Activated naive CD4-positive, alpha-beta T cell treated with anti-CD3 and anti-CD28 coated beads, Interleukin-2, amount 50 U/mL, for 16 hours (primary cell): ENCODE measurements around the gene TXK.

Experiments
- DNase-seq: peaks from one replicate; pipeline ENCODE4 v3.0.0-alpha.2; 2020

Gene TXK

GRCh38 chr4:48100256-48100655 lies 33.8 kb downstream of the TXK start:
- DNase-seq, result no peak

- DNase-seq, result no peak
Measured at GRCh38 chr4:48095441-48095840, 38.6 kb downstream of the TXK start.

- peak; percentile 36 for DNase-seq
Measured at GRCh38 chr4:48093991-48094416, 40.0 kb downstream of the TXK start.

GRCh38 chr4:48090621-48091020 lies 43.4 kb downstream of the TXK start:
- DNase-seq, result no peak

- DNase-seq, result no peak
Measured at GRCh38 chr4:48085821-48086589, 48.0 kb downstream of the TXK start.

- DNase-seq, result no peak
Measured at GRCh38 chr4:48082956-48083355, 51.1 kb downstream of the TXK start.

- DNase-seq, result no peak
Measured at GRCh38 chr4:48081196-48081595, 52.9 kb downstream of the TXK start.

GRCh38 chr4:48079972-48080391 lies 54.1 kb downstream of the TXK start:
- DNase-seq, result no peak

- DNase-seq, result no peak
Measured at GRCh38 chr4:48078862-48079655, 55.0 kb downstream of the TXK start.

- no peak for DNase-seq
Measured at GRCh38 chr4:48078425-48078824, 55.6 kb downstream of the TXK start.

- DNase-seq, result no peak
Measured at GRCh38 chr4:48074657-48075056, 59.4 kb downstream of the TXK start.

GRCh38 chr4:48073567-48074103 lies 60.4 kb downstream of the TXK start:
- no peak for DNase-seq

GRCh38 chr4:48071191-48071590 lies 62.9 kb downstream of the TXK start:
- no peak for DNase-seq

GRCh38 chr4:48069026-48069425 lies 65.0 kb downstream of the TXK start:
- DNase-seq, result no peak

GRCh38 chr4:48068182-48068581 lies 65.9 kb downstream of the TXK start:
- no peak for DNase-seq

- no peak for DNase-seq
Measured at GRCh38 chr4:48067536-48067935, 66.5 kb downstream of the TXK start.

GRCh38 chr4:48065587-48066052 lies 68.4 kb downstream of the TXK start:
- DNase-seq, result no peak

GRCh38 chr4:48064349-48064748 lies 69.7 kb downstream of the TXK start:
- no peak for DNase-seq

GRCh38 chr4:48058617-48059530 lies 75.2 kb downstream of the TXK start:
- no peak for DNase-seq

- no peak for DNase-seq
Measured at GRCh38 chr4:48051078-48051477, 83.0 kb downstream of the TXK start.

- DNase-seq, result no peak
Measured at GRCh38 chr4:48049483-48049882, 84.6 kb downstream of the TXK start.

GRCh38 chr4:48047896-48048295 lies 86.2 kb downstream of the TXK start:
- DNase-seq, result no peak

- DNase-seq, result peak; percentile 66
Measured at GRCh38 chr4:48047421-48047844, 86.6 kb downstream of the TXK start.
